Measurements from ENCODE around the gene ZNF627. TPM values are rescaled to one million over a fixed set of nuclear protein-coding genes. Genes with fewer than 3 reads are reported as not detected.
A peak's percentile ranks its signal among the peaks of the same experiment; 100 is the strongest.
"Not testable (repeated sequence)": the region's sequence is repeated elsewhere in the genome, so short reads cannot be mapped to it uniquely, and the experiment has no call there.

The ZNF627 gene
- total RNA-seq, 4 donors from 2014 or later, result 0.40 to 10.2 (median 7.0) TPM

GRCh38 chr19:11560404-11561051 is 36.8 kb upstream of the ZNF627 start:
- in situ Hi-C loops (cut with MboI; ENCODE audit: low pct_ligation_motif_present in 1 of 4, low pct_unique_long_range_greater_than_20kb in 1 of 4, low sequenced_read_pairs in 3 of 4), result no loop called here
- no peaks in the 10 kb centered on the region for H3K27me3 ChIP-seq
- peaks cover 6 to 33% (median 22%) of the 10 kb centered on the region in 4 donors for H3K4me1 ChIP-seq
- peak; percentile 49 for DNase-seq
- no peaks in the 10 kb centered on the region for H3K36me3 ChIP-seq
- intact Hi-C loops (cut with DNase I; ENCODE audit: low total_unique reads), result no loop called here
- TF ChIP-seq POLR2AphosphoS5 (IDR thresholded peaks at IDR 0.05) (no peak), CTCF (IDR thresholded peaks at IDR 0.05) (peak; percentile 52 to 61 (median 60))
- WGBS, 2 donors (ENCODE audit: low coverage in 1 of 2), result 13% methylated on average over 9 of the region's 9 CpGs
- H3K4me3 ChIP-seq, result no peak overlapping the region
- H3K27ac ChIP-seq, result peak overlapping the region in 2 of 4 donors; percentile 83 to 85
- no peaks in the 10 kb centered on the region for H3K9me3 ChIP-seq

- in situ Hi-C loops (cut with MboI; ENCODE audit: low pct_ligation_motif_present in 1 of 4, low pct_unique_long_range_greater_than_20kb in 1 of 4, low sequenced_read_pairs in 3 of 4), result no loop called here
- DNase-seq, result no peak
- 87 to 96% methylated on average over 4 to 8 of the region's 8 CpGs for WGBS, 2 donors (ENCODE audit: low coverage in 1 of 2)
- intact Hi-C loops (cut with DNase I; ENCODE audit: low total_unique reads), result no loop called here
- Histone ChIP-seq H3K27me3 (no peaks in the 10 kb centered on the region), H3K27ac (no peak overlapping the region), H3K36me3 (no peaks in the 10 kb centered on the region), H3K4me1 (peaks cover 0 to 15% (median 8%) of the 10 kb centered on the region in 4 donors), H3K4me3 (no peak overlapping the region), H3K9me3 (no peaks in the 10 kb centered on the region)
- TF ChIP-seq POLR2AphosphoS5 (IDR thresholded peaks at IDR 0.05), result no peak
- TF ChIP-seq CTCF (IDR thresholded peaks at IDR 0.05), result no peak
- TF ChIP-seq POLR2A (IDR thresholded peaks at IDR 0.05), result no peak
- no peak for TF ChIP-seq EP300 (IDR thresholded peaks at IDR 0.05; ENCODE audit: low read depth)
These were observed 33.8 kb upstream of the ZNF627 start for GRCh38 chr19:11563532-11563931.

DNA sequence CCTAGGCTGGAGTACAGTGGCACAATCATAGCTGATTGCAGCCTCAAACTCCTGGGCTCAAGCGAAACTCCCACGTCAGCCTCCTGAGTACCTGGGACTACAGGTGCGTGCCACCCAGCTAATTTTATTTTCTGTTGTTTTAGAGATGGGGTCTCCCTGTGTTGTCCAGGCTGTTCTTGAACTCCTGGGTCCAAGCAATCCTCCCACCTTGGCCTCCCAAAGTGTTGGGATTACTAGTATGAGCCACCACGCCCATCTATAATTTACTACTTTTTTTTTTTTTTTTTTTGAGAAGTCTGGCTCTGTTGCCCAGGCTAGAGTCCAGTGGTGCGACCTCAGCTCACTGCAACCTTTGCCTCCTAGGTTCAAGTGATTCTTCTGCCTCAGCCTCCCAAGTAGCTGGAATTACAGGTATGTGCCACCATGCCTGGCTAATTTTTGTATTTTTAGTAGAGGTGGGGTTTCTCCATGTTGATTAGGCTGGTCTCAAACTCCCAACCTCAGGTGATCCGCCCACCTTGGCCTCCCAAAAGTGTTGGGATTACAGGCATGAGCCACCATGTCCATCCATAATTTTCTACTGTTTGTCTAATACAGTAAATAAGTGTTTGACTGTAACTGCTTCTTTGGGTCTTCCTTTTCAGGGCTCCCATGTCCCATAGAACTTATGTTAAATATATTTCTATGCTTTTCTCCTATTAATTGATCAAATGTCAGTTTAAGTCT is 33.0 kb upstream of the ZNF627 start:
- in situ Hi-C loops (cut with MboI; ENCODE audit: low pct_ligation_motif_present in 1 of 4, low pct_unique_long_range_greater_than_20kb in 1 of 4, low sequenced_read_pairs in 3 of 4); DNase-seq; intact Hi-C loops (cut with DNase I; ENCODE audit: low total_unique reads); H3K27me3 ChIP-seq; H3K4me3 ChIP-seq; H3K9me3 ChIP-seq; H3K36me3 ChIP-seq; H3K27ac ChIP-seq: not testable (repeated sequence)
- H3K4me1 ChIP-seq, result peaks cover 0 to 15% (median 7%) of the 10 kb centered on the region in 4 donors
- 82 to 94% methylated on average over 3 to 6 of the region's 6 CpGs for WGBS, 2 donors (ENCODE audit: low coverage in 1 of 2)

- in situ Hi-C loops (cut with MboI; ENCODE audit: low pct_ligation_motif_present in 1 of 4, low pct_unique_long_range_greater_than_20kb in 1 of 4, low sequenced_read_pairs in 3 of 4), result not testable (repeated sequence)
- 90% methylated on average over 2 to 5 of the region's 5 CpGs for WGBS, 2 donors (ENCODE audit: low coverage in 1 of 2)
These were observed 31.7 kb upstream of the ZNF627 start for GRCh38 chr19:11565649-11565980.

GRCh38 chr19:11566164-11566563 is 31.1 kb upstream of the ZNF627 start:
- DNase-seq, result no peak
- Histone ChIP-seq H3K4me3 (no peak overlapping the region), H3K4me1 (no peaks in the 10 kb centered on the region), H3K27me3 (no peaks in the 10 kb centered on the region), H3K9me3 (no peaks in the 10 kb centered on the region), H3K27ac (no peak overlapping the region), H3K36me3 (no peaks in the 10 kb centered on the region)
- WGBS, 2 donors (ENCODE audit: low coverage in 1 of 2), result 89% methylated on average over 2 of the region's 2 CpGs; no CpG with 5 or more reads in 1 of the 2 donors
- no peak for TF ChIP-seq EP300 (IDR thresholded peaks at IDR 0.05; ENCODE audit: low read depth)
- TF ChIP-seq POLR2AphosphoS5 (IDR thresholded peaks at IDR 0.05), result no peak
- no peak for TF ChIP-seq CTCF (IDR thresholded peaks at IDR 0.05)
- TF ChIP-seq POLR2A (IDR thresholded peaks at IDR 0.05), result no peak
- in situ Hi-C loops (cut with MboI; ENCODE audit: low pct_ligation_motif_present in 1 of 4, low pct_unique_long_range_greater_than_20kb in 1 of 4, low sequenced_read_pairs in 3 of 4), result no loop called here
- intact Hi-C loops (cut with DNase I; ENCODE audit: low total_unique reads), result no loop called here

More at GRCh38 chr19:11565649-11565980, 31.7 kb upstream of the ZNF627 start:
- H3K4me3 ChIP-seq; H3K27ac ChIP-seq; DNase-seq; H3K36me3 ChIP-seq; intact Hi-C loops (cut with DNase I; ENCODE audit: low total_unique reads); H3K9me3 ChIP-seq; H3K27me3 ChIP-seq; H3K4me1 ChIP-seq: not testable (repeated sequence)
